Esophagus mucosa (tissue), 1 donor: ENCODE results near the gene SLC34A1. TPM values are rescaled to one million over a fixed set of nuclear protein-coding genes. Genes with fewer than 3 reads are reported as not detected.
A peak's percentile ranks its signal among the peaks of the same experiment; 100 is the strongest.

Experiments used
- ATAC-seq: fragments of 200-7000 bp; cut with Tn5 transposase; one replicate; pipeline ENCODE4 v1.9.1; 2020
- total RNA-seq: library from RNA; stranded (reverse); gene quantifications from one replicate; pipeline ENCODE4 v1.2.4, GENCODE V29; 2023
- donor health status: DM: yes; HTN: yes; CAD: no.

Gene SLC34A1
- total RNA-seq, 1 donor from 2014 or later, result 0.60 TPM

GRCh38 chr5:177432143-177432838 is 48.1 kb downstream of the SLC34A1 start:
- ATAC-seq, result no peak

- ATAC-seq, result no peak
Measured at GRCh38 chr5:177432839-177433657, 48.8 kb downstream of the SLC34A1 start.

- ATAC-seq, result peak; percentile 27
Measured at GRCh38 chr5:177433658-177434217, 49.5 kb downstream of the SLC34A1 start.

- no peak for ATAC-seq
Measured at GRCh38 chr5:177434437-177434836, 50.2 kb downstream of the SLC34A1 start.

DNA sequence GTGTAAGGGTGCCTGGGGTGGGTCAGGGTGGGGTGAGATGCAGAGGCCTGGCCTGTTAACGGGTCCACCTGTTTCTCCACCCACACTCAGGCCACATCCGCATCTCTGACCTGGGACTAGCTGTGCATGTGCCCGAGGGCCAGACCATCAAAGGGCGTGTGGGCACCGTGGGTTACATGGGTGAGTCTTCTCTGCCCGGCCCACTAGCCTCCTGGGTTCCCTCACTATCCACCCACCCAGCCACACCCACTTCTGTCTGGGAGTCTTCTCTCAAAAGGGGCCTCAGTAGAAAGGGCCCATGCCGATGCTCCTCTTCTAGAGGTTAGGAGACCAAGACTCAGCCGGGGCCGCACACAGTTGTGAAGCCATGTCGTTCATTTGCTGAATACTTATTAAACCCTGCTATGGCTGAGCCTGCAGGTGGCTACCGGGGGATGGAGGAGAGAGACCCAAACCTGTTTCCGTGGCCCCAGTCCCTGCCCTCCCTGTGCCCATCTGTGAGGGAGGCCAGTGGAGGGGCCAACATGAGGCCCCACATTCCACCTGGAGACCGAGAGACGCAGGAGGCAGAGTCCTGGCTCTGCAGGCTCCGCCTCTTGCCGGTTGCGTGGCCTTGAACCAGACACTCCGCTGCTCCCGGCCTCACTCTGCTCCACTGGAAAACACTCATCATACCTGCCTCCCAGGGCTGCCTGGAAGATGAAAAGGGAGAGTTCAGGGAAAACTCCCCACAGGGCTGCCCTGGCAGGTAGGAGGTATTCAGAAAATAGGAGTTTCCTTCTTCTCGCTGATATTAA is 50.9 kb downstream of the SLC34A1 start:
- no peak for ATAC-seq

DNA sequence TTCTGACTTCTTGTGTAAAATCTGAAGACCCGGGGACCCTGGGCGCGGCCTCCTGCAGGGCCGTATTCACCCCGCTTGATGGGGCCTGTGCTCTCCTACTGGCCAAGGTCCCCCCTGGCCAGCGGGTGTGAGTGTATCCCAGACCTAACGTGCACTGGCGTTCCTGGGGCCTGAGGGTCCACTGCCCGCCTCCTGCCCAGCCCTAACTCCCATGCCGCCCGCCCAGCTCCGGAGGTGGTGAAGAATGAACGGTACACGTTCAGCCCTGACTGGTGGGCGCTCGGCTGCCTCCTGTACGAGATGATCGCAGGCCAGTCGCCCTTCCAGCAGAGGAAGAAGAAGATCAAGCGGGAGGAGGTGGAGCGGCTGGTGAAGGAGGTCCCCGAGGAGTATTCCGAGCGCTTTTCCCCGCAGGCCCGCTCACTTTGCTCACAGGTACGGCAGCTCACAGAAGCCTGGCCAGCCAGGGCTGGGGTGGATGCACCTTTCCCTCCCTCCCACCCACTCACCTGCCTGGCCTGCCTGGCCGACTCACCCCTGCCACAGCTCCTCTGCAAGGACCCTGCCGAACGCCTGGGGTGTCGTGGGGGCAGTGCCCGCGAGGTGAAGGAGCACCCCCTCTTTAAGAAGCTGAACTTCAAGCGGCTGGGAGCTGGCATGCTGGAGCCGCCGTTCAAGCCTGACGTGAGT is 51.8 kb downstream of the SLC34A1 start:
- ATAC-seq, result no peak

DNA sequence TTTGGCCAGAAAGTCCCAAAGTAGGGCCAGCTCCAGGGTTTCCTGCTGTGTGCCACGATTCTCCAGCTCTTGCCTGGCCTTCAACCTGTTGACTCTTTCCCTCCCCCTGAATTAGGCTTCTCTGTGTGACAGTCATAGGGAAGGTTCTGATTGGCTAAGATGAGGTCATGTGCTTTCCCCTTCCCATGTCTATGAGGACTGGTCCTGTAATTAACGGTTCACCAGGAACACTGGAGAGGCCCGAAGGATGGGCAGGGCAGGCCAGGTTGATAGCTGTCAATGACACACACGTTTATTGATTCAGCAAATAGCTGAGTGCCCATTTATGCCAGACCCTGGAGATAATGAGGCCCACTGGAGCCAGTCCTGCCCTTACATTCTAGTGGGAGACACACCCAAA is 53.4 kb downstream of the SLC34A1 start:
- ATAC-seq, result no peak

DNA sequence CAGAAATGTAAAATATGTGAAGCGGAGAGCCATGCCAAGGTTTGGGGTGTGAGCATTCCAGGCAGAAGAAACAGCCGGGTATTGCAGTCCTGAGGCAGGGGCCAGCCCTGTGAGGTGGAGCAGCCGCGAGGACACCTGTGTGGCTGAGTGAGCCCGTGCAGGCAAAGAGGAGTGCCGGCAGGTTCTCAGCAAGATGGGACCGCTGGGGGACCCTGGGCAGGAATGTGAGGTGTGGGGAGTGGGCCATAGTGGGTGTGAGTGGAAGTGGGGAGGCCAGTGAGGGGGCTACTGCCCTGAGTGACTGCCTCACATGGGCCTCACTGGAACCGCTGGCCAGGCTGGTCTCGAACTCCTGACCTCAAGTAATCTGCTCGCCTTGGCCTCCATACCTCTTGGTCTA is 54.2 kb downstream of the SLC34A1 start:
- ATAC-seq, result no peak

- ATAC-seq, result no peak
Measured at GRCh38 chr5:177439518-177440053, 55.4 kb downstream of the SLC34A1 start.

- ATAC-seq, result no peak
Measured at GRCh38 chr5:177440211-177440989, 56.2 kb downstream of the SLC34A1 start.

DNA sequence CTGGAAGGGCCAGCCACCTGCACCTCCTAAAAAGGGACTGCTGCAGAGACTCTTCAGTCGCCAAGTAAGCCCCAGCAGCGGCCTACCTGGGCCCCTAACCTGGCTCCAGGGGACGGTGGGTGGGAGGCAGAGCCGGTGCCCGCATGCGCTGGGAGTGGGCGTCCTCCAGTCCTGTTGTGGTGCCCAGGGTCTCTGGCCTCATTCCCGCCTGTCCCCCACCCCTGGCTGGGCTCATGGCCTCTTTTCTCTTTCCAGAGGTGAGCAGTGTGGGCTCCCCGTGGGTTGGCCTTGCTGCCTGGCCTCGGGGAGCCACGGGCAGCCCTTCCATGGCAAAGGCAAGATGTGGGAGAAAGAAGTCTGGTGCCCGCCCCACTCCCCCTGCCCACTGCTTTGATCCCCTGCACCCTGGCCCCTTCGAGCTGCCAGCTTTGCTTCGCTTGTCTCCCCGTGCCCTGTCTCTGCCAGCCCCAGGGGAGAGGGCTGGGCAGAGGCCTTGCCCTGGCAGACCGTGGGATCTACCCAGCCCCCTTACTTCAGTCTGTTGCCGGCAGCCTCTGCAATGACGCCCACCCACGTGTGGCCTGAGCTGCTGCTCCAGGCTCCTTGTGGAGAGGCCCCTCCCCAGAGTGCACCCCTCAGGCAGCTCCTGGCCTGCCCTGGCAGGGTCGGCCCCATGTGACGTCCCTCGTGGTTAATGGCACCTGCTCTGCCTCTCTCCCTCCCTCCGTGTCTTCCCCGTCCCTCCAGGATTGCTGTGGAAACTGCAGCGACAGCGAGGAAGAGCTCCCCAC is 57.0 kb downstream of the SLC34A1 start:
- no peak for ATAC-seq

DNA sequence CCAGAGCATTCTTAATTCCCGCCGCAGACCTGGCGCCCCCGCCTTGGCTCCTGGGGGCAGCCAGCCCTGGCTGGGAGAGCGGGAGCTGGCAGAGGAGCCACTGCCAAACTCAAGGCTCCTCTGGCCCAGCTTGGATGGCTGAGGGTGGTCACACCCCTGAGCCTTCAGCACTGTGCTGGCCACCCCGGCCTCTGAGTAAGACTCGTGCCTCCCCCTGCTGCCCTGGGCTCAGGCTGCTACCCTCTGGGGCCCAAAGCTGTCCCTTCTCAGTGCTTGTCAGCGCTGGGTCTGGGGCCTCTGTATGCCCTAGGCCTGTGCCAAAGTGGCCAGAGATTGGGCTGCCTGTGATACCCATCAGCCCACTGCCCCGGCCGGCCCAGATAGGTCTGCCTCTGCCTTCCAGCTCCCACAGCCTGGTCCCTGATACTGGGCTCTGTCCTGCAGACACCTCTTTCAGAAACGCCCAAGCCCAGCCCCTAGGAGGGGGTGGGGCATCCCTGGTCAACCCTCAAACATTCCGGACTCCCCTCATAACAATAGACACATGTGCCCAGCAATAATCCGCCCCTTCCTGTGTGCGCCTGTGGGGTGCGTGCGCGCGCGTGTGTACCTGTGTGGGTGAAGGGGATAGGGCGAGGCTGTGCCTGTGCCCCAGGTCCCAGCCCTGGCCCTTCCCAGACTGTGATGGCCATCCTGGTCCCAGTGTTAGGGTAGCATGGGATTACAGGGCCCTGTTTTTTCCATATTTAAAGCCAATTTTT is 58.0 kb downstream of the SLC34A1 start:
- ATAC-seq, result no peak

DNA sequence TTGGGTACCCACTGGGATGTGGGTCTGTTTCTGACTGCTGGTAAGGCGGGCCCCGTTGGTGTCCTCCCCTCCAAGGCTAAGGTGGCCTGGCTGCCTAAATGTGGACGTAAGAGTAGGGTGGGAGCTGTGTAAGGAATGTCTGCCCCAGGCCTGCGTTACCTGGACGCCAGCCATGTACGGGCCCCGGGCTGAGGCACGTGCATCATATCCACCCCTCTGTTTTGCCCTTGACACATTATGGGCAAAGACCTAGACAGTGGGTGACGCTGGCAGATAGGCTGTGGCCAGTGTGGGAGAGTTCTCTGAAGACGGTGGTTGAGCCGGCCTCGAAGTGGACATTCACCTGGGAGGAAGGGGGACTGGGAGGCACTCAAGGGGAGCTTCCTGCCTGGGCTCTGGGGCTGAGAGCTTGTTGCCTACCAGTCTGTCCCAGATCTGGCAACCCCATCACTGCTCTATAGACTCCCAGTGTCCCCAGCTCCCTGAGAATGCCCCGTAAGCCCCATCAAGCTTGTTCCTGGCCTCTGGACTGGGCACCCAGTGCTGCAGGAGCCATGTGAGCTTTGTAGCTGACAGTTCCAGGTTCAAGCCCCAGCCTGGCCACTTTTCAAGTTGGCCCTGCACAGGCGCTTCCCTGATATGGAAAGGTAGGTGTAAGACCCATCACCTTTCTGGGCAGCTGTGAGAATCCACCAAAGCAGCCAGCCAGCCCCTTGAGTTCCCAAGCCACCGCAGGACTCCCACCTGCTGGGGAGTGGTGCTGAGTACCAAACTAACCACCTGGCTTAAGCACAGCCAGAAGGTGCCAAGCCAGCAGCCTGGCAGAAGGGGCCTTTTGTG is 59.1 kb downstream of the SLC34A1 start:
- no peak for ATAC-seq

GRCh38 chr5:177444106-177445051 is 60.1 kb downstream of the SLC34A1 start:
- no peak for ATAC-seq

DNA sequence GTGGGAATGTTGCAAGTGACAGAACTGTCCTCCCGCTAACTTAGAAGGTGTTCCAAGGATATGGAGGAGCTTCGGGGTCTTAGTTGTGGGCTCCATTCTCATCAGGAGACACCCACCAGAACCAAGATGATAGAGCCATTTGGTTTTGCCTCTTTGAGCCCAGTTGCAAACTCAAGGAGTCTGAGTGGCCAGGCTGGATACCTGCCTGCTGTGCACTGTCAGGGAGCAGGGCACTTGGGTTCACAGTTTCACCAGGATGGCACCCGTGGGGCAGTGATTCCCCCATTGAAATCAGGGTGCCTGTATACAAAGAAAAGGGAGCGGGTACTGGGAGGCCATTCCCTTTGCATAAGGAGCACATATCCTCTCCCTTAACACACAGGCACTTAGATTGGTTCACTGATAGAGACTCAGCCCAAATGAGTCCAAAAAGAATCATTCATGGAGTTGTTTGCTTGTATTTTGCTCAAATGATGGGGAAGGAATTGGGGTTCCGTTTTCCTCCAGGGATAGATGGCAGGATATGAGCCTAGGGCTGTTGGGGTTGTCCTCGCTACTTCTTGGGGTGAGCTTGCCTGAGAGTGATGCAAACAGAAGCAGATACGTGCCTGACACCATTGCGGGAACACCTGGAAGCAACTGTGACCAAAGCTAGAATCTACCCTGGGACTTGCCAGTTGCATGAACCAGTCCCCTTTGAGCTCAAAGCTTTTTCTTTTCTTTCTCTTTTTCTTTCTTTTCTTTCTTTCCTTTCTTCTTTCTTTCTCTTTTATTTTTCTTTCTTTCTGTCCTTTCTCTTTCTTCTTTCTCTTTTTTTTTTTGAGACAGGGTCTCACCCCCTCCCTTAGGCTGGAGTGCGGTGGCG is 61.0 kb downstream of the SLC34A1 start:
- no peak for ATAC-seq

- no peak for ATAC-seq
Measured at GRCh38 chr5:177445917-177446199, 61.6 kb downstream of the SLC34A1 start.
